BJ (cell line): Measurements from ENCODE around the gene WWOX. TPM values are rescaled to one million over a fixed set of nuclear protein-coding genes. Genes with fewer than 3 reads are reported as not detected.

ENCODE experiments used
- CTCF ChIA-PET: fragments of 350-600 bp; formaldehyde crosslinking; extraction: SDS; loops from one replicate; lab custom pipeline; 2021; ENCODE audit warnings: antibody characterized with exemption, inconsistent platforms; lab: Yijun Ruan, JAX
- POLR2A ChIA-PET: fragments of 300-600 bp; sonication (Branson Sonifier 250); formaldehyde crosslinking; extraction: SDS; loops from one replicate; lab custom pipeline; 2021; ENCODE audit warnings: antibody characterized with exemption; lab: Charles Lee
- DNase-seq: peaks from one replicate; pipeline ENCODE4 v3.0.0-alpha.2; 2011; ENCODE audit warnings: low read depth
- H3K27me3 ChIP-seq: 2 replicates; pipeline ENCODE4 v1.6.0; 2011; ENCODE audit warnings: low read length; ENCODE audit not compliant: control insufficient read depth, insufficient read depth
- H3K36me3 ChIP-seq: 2 replicates; pipeline ENCODE4 v1.5.1; 2011; ENCODE audit warnings: low read length; ENCODE audit not compliant: control insufficient read depth, insufficient read depth
- H3K4me3 ChIP-seq: 2 replicates; pipeline ENCODE4 v1.5.1; 2011; ENCODE audit warnings: low read depth, mild to moderate bottlenecking, control low read depth, low read length
- polyA plus RNA-seq: library from polyadenylated mRNA; depleted of rRNA; stranded (reverse); fragments of >200 nt; gene quantifications from 2 replicates; pipeline ENCODE4 v1.2.3, GENCODE V29; 2011
- TF ChIP-seq, protein P1 (sequence below): IDR thresholded peaks from 2 replicates; pipeline ENCODE4 v1.5.1; 2011; ENCODE audit warnings: low read depth, mild to moderate bottlenecking, control low read depth, inconsistent platforms, low read length, moderate library complexity; ENCODE audit not compliant: insufficient read depth

Gene WWOX
- polyA plus RNA-seq, 1 experiment, result 3.1 TPM

DNA sequence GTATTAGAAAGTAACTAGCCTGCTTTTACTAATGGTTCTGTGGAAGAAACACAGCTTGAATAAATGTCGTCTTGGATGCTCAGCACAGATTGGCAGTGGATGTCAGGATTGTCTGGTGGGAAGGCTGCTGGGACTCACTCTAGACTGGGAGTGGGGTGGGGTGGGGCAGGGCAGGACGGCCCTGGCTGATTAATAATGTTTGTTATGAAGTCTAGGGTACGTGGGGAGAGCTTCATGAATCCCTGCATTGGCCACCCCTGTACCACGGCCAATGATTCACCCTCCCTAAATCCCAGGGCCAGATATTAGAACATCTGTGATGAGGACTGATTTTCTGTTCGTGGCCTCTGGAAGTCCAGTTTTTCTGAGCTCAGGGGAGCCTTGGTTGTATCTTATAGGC is 421.0 kb downstream of the WWOX start:
- H3K36me3 ChIP-seq, result no peaks in the 10 kb centered on the region
- ChIA-PET CTCF (no interaction called here), POLR2A (no interaction called here)
- H3K4me3 ChIP-seq, result no peak overlapping the region
- TF ChIP-seq, protein P1, sequence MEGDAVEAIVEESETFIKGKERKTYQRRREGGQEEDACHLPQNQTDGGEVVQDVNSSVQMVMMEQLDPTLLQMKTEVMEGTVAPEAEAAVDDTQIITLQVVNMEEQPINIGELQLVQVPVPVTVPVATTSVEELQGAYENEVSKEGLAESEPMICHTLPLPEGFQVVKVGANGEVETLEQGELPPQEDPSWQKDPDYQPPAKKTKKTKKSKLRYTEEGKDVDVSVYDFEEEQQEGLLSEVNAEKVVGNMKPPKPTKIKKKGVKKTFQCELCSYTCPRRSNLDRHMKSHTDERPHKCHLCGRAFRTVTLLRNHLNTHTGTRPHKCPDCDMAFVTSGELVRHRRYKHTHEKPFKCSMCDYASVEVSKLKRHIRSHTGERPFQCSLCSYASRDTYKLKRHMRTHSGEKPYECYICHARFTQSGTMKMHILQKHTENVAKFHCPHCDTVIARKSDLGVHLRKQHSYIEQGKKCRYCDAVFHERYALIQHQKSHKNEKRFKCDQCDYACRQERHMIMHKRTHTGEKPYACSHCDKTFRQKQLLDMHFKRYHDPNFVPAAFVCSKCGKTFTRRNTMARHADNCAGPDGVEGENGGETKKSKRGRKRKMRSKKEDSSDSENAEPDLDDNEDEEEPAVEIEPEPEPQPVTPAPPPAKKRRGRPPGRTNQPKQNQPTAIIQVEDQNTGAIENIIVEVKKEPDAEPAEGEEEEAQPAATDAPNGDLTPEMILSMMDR, result no peak
- no peak for DNase-seq
- H3K27me3 ChIP-seq, result no peaks in the 10 kb centered on the region

DNA sequence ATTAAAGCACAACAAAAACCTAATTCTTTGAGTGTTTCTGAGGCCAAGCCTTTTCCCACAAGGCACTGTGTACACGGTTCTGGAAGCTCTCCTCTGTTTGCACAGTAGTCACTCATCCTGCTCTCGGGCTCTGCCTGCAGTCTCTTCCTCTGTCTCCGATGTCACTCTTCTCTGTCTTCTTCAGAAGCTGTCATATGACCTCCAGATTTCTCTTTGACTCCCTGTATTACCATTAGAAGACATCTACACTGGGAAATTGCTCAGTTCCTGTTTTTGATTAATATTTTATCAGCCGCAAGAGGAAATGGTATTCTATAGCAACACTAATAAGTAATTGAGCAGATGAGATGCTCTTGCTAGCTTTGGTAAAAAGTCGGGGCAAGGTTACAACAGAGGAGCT is 422.9 kb downstream of the WWOX start:
- ChIA-PET CTCF (no interaction called here), POLR2A (no interaction called here)
- DNase-seq, result no peak
- H3K36me3 ChIP-seq, result no peaks in the 10 kb centered on the region
- no peaks in the 10 kb centered on the region for H3K27me3 ChIP-seq
- TF ChIP-seq, protein P1, result no peak
- H3K4me3 ChIP-seq, result no peak overlapping the region

DNA sequence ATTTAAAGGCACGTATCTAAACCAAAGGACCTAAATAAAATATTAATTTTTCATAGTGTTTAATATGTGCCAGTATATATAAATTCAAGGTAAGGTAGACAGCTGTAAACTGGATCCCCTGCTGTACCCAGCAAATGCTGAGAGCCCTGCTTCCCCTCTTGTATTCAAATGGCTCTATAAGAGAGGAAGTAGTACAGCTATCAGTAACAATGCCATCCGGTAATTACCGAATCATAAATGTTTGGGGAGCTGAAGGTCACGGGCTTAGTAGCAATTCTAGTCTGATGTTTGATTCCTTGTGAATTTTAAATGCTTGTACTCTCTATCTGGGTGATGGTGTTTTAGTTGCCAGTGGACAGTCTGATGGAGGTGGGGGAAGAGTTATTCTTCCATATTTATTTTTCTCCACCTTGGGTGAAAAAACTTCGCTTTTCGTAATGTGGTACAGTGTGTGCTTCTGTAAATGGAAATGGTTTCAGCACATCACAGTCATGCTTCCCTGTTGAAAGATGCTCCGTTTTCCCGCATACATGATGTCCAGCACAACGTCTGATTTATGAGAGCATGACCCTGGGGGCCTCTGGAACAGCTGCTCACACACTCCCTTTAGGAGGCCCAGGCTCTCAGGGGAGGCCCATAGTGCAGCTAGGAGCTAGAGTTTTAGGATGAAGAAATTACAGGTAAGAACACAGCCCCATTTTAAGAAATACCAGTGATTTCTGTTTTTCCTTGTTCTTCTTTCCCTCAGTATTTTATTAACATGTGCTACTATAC is 423.9 kb downstream of the WWOX start:
- TF ChIP-seq, protein P1, result no peak
- DNase-seq, result no peak
- CTCF ChIA-PET, result no interaction called here
- Histone ChIP-seq H3K27me3 (no peaks in the 10 kb centered on the region), H3K36me3 (no peaks in the 10 kb centered on the region), H3K4me3 (no peak overlapping the region)
- POLR2A ChIA-PET, result no interaction called here

DNA sequence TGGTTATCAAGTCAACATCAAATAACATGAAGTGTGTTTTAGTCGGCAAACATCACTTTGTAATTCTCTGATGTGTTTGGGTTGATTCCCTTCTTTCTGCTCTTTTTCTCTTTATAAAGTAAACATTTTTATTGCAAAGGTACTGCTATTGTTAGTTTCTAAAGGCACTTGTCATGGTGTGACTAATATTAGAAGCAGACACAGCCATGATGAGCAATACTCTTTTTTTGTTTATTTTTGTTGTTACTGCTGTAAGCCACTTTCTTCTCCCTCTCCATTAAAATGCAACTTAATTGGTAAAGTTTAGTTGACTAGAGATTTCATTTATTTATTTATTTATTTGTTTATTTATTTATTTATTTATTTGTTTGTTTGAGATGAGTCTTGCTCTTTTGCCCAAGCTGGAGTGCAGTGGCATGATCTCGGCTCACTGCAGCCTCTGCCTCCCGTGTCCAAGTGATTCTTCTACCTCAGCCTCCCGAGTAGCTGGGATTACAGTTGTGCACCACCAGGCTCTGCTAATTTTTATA is 424.7 kb downstream of the WWOX start:
- no peak for DNase-seq
- no peaks in the 10 kb centered on the region for H3K27me3 ChIP-seq
- TF ChIP-seq, protein P1, result no peak
- no peak overlapping the region for H3K4me3 ChIP-seq
- ChIA-PET POLR2A (no interaction called here), CTCF (no interaction called here)
- no peaks in the 10 kb centered on the region for H3K36me3 ChIP-seq

DNA sequence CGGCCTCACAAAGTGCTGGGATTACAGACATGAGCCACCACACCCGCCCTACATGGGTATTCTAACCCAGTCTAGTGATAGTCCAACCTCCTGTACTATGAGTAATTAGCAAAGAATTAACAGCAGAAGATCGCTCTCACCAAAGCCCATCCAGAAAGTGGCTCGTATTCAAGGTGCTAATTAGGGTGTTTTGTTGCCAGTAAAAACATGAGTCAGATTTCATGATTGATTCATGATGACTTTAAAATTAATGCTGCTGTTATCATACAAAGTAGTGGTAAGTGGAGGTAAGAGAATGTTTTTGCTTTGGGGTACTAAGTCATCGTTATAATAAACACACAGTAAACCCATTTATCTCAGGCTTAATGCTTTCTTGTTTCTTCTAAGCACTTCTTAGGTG is 428.8 kb downstream of the WWOX start:
- no peak for DNase-seq
- Histone ChIP-seq H3K4me3 (no peak overlapping the region), H3K36me3 (no peaks in the 10 kb centered on the region), H3K27me3 (no peaks in the 10 kb centered on the region)
- TF ChIP-seq, protein P1, result no peak
- CTCF ChIA-PET, result no interaction called here
- POLR2A ChIA-PET, result no interaction called here
